DOHH2 (cell line): ENCODE results near the gene TMEM37.

Experiments used
- CTCF ChIP-seq: fragments of 200-600 bp; sonication (generic); IDR thresholded peaks from one replicate; pipeline ENCODE4 v1.5.1; 2014; ENCODE audit warnings: antibody characterized with exemption, mild to moderate bottlenecking, low read depth, low read length; ENCODE audit not compliant: poor library complexity, severe bottlenecking
- EZH2phosphoT487 ChIP-seq: fragments of 200-600 bp; sonication (generic); IDR thresholded peaks from 2 replicates; pipeline ENCODE4 v1.6.1; 2017; ENCODE audit warnings: borderline replicate concordance, mild to moderate bottlenecking, antibody characterized with exemption, low read length, moderate library complexity, mixed read lengths

GRCh38 chr2:119434664-119435063 lies 3.0 kb downstream of the TMEM37 start:
- no peak for TF ChIP-seq CTCF
- no peak for TF ChIP-seq EZH2phosphoT487
